GM21723 (cell line): Measurements from ENCODE around the gene POTEG.
"Not testable (repeated sequence)": the region's sequence is repeated elsewhere in the genome, so short reads cannot be mapped to it uniquely, and the experiment has no call there.

Experiments
- ATAC-seq: cut with Tn5 transposase; IDR thresholded peaks from one replicate; pipeline ENCODE4 v1.9.1; 2021; ENCODE audit warnings: mild to moderate bottlenecking, moderate library complexity; ENCODE audit not compliant: unreplicated experiment

POTEG gene

GRCh38 chr14:19434241-19434640 is at the start of gene POTEG:
TSS of gene POTEG (minus strand) at chr14:19434341. CDS start at chr14:19434289, 52 bp downstream.
- ATAC-seq: not testable (repeated sequence)

- ATAC-seq: not testable (repeated sequence)
These were observed 48.0 kb upstream of the POTEG start for GRCh38 chr14:19482093-19482492.

GRCh38 chr14:19481421-19481820 is 47.3 kb upstream of the POTEG start:
- not testable (repeated sequence) for ATAC-seq

GRCh38 chr14:19480491-19480890 is 46.4 kb upstream of the POTEG start:
- ATAC-seq: not testable (repeated sequence)

- ATAC-seq: not testable (repeated sequence)
These were observed 11.6 kb upstream of the POTEG start for GRCh38 chr14:19445761-19446160.

- not testable (repeated sequence) for ATAC-seq
These were observed 5.7 kb upstream of the POTEG start for GRCh38 chr14:19439826-19440225.

- not testable (repeated sequence) for ATAC-seq
These were observed 5.1 kb upstream of the POTEG start for GRCh38 chr14:19439219-19439618.

GRCh38 chr14:19437126-19437443 is 2.9 kb upstream of the POTEG start:
- not testable (repeated sequence) for ATAC-seq

GRCh38 chr14:19436311-19437125 is 2.4 kb upstream of the POTEG start:
- ATAC-seq: not testable (repeated sequence)

- not testable (repeated sequence) for ATAC-seq
These were observed 1.7 kb upstream of the POTEG start for GRCh38 chr14:19435852-19436251.

GRCh38 chr14:19434891-19435290 is 750 bp upstream of the POTEG start:
- not testable (repeated sequence) for ATAC-seq

GRCh38 chr14:19433765-19434164 is 376 bp downstream of the POTEG start:
- not testable (repeated sequence) for ATAC-seq

- not testable (repeated sequence) for ATAC-seq
These were observed 25.6 kb downstream of the POTEG start for GRCh38 chr14:19408519-19408918.

GRCh38 chr14:19402097-19402496 is 32.0 kb downstream of the POTEG start:
- ATAC-seq: not testable (repeated sequence)

GRCh38 chr14:19394727-19395126 is 39.4 kb downstream of the POTEG start:
- not testable (repeated sequence) for ATAC-seq

GRCh38 chr14:19390230-19390629 is 43.9 kb downstream of the POTEG start:
- not testable (repeated sequence) for ATAC-seq

- not testable (repeated sequence) for ATAC-seq
These were observed 45.4 kb downstream of the POTEG start for GRCh38 chr14:19388741-19389140.

- ATAC-seq: not testable (repeated sequence)
These were observed 47.1 kb downstream of the POTEG start for GRCh38 chr14:19386996-19387395.

- not testable (repeated sequence) for ATAC-seq
These were observed 47.8 kb downstream of the POTEG start for GRCh38 chr14:19386309-19386708.

GRCh38 chr14:19384088-19384781 is 49.9 kb downstream of the POTEG start:
- ATAC-seq: not testable (repeated sequence)

GRCh38 chr14:19383008-19383584 is 51.0 kb downstream of the POTEG start:
- ATAC-seq: not testable (repeated sequence)

GRCh38 chr14:19380137-19380536 is 54.0 kb downstream of the POTEG start:
- ATAC-seq: not testable (repeated sequence)
